Transverse colon (tissue), 4 donors: ENCODE measurements around the gene HYAL2.

Experiments used
- EP300 ChIP-seq: sonication (generic); formaldehyde crosslinking; IDR thresholded peaks from one replicate; pipeline ENCODE4 v1.6.1; 2017; ENCODE audit warnings: antibody characterized with exemption, low read depth
- POLR2A ChIP-seq: fragments of 450-650 bp; IDR thresholded peaks from one replicate; pipeline ENCODE4 v1.6.1; 2016; ENCODE audit warnings: antibody characterized with exemption, mild to moderate bottlenecking, moderate library complexity
- POLR2AphosphoS5 ChIP-seq, 3 donors: sonication (generic); formaldehyde crosslinking; IDR thresholded peaks; one replicate each; pipeline ENCODE4 v1.6.1; 2016; ENCODE audit warnings: antibody characterized with exemption in 3 of 3
- TF ChIP-seq, protein P1 (sequence below), 5 experiments: fragments of 200-600 bp in 3 of 5; fragments of 450-650 bp in 2 of 5; sonication (generic) in 3 of 5; IDR thresholded peaks; 1 replicate in 2 of 5; 2 replicates in 3 of 5; pipeline ENCODE4 v1.5.1; 2016 to 2017; ENCODE audit warnings: antibody characterized with exemption in 5 of 5, inconsistent platforms in 3 of 5, mild to moderate bottlenecking in 2 of 5, moderate library complexity in 1 of 5

DNA sequence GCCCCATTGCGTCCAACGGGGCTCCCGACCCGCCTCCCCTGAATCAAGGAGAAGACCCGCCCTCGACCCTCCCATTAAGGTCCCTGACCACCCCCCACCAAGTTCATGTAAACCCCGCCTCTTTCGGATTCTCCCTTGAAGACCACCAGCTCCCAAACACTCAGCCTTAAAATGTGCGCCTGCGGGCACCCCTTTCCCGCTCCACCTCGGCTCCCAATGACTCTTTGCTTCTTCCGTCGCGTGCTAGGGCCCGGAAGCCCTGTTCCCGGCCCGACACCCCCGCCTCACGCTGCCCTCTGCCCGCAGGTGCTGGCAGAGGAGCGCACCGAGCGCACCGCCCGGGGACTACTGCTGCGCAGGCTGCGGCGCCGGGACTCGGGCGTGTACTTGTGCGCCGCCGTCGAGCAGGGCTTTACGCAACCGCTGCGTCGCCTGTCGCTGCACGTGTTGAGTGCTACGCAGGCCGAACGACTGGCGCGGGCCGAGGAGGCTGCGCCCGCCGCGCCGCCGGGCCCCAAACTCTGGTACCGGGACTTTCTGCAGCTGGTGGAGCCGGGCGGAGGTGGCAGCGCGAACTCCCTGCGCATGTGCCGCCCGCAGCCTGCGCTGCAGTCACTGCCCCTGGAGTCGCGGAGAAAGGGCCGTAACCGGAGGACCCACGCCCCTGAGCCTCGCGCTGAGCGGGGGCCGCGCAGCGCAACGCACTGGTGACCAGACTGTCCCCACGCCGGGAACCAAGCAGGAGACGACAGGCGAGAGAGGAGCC is 46.4 kb downstream of the HYAL2 start:
- no peak for TF ChIP-seq POLR2AphosphoS5 (IDR thresholded peaks at IDR 0.05)
- TF ChIP-seq, protein P1, sequence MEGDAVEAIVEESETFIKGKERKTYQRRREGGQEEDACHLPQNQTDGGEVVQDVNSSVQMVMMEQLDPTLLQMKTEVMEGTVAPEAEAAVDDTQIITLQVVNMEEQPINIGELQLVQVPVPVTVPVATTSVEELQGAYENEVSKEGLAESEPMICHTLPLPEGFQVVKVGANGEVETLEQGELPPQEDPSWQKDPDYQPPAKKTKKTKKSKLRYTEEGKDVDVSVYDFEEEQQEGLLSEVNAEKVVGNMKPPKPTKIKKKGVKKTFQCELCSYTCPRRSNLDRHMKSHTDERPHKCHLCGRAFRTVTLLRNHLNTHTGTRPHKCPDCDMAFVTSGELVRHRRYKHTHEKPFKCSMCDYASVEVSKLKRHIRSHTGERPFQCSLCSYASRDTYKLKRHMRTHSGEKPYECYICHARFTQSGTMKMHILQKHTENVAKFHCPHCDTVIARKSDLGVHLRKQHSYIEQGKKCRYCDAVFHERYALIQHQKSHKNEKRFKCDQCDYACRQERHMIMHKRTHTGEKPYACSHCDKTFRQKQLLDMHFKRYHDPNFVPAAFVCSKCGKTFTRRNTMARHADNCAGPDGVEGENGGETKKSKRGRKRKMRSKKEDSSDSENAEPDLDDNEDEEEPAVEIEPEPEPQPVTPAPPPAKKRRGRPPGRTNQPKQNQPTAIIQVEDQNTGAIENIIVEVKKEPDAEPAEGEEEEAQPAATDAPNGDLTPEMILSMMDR (IDR thresholded peaks at IDR 0.05), result no peak
- no peak for TF ChIP-seq POLR2A
- no peak for TF ChIP-seq EP300
